NCI-H1105 treated with DMSO at 0.1 percent for 48 hours (cell line): ENCODE measurements around the gene TPCN2.
A peak's percentile ranks its signal among the peaks of the same experiment; 100 is the strongest.
"Not testable (repeated sequence)": the region's sequence is repeated elsewhere in the genome, so short reads cannot be mapped to it uniquely, and the experiment has no call there.

ENCODE experiments used
- DNase-seq: peaks from one replicate; lab custom pipeline; 2025; lab: John Stamatoyannopoulos, UW

TPCN2 gene

DNA sequence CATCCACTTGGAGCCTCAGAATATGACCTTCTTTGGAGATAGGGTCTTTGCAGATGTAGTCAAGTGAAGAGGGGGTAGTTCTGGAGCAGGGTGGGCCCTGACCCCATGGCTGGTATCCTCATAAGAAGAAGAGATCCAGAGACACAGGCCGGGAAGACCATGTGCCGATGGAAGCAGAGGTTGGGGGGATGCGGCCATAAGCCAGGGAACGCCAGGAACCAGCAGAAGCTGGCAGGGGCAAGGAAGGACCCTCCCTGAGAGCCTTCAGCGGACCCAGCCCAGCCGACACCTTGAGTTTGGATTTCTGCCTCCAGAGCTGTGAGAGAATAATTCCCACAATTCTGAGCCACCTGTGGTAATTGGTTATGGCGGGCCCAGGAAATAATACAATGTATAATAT lies 80.9 kb downstream of the TPCN2 start:
- no peak for DNase-seq

GRCh38 chr11:69130654-69131053 lies 81.9 kb downstream of the TPCN2 start:
- no peak for DNase-seq

- no peak for DNase-seq
Measured at GRCh38 chr11:69131121-69131566, 82.4 kb downstream of the TPCN2 start.

DNA sequence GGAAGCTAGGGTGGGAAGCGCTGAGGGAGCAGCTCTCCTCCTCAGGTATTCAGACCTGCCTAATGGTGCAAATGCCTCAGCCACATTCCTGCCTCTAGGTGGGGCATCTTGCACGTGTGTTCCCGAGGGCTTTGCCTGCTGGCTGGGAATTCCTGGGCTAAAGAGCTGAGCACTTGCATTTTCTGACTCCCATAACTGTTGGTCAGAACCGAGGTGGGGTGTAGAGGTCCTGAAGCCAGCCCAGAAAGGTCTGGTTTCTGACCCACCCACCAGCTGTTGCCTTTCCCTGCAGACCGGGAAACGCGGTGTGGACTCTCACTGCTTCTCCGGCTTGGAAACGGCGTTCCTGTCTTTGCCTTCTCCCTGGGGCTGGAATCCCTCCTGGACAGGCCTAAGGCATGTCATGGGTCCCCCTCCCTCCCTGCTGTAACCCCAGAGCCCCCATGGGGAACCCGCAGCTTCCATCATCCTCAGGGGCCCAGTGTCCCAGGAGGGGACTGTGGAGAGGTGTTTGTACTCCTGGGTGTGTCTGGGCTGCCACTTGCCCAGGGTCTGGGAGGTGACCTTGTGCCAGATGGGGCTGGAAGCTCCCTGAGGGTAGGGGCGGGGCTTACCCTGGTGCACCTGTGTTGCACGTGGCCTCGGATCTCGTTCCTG lies 83.0 kb downstream of the TPCN2 start:
- peak; percentile 43 for DNase-seq

DNA sequence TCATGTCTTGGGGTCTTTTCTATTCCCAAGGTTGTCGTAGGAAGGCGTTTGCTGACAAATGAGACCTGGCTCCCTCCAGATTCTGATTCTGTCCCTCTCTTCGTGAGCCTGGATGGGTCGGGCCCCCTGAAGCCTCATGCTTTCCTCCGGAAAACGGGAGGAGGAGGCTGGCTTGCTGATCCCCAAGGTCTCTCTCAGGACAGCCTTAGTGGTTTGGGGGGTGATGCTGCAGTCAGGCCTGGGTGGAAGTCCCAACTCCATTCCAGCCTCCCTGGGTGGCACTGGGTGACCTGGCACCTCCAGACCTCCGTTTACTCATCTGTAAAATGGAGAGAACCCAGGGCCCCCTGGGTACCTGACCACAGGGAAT lies 83.6 kb downstream of the TPCN2 start:
- DNase-seq, result no peak

DNA sequence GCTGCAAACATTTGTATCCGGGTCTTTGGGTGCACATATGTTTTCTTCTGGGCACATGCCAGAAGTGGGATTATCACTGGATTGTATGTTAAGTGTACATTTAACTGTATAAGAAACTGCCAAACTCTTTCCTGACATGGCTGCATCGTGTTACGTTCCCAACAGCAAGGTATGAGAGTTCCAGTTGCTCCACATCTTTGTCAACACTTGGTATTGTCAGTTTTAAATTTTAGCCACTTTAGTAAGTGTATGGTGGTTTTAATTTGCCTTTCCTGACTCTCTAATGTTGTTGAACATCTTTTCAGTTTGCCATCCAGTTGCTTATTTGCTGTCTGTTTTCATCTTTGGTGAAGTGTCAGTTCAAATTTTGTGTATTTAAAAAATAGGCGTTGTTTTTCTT lies 84.5 kb downstream of the TPCN2 start:
- DNase-seq, result no peak

GRCh38 chr11:69134182-69134581 lies 85.5 kb downstream of the TPCN2 start:
- DNase-seq, result not testable (repeated sequence)

- DNase-seq, result no peak
Measured at GRCh38 chr11:69134957-69135356, 86.2 kb downstream of the TPCN2 start.

- DNase-seq, result no peak
Measured at GRCh38 chr11:69135420-69136363, 87.0 kb downstream of the TPCN2 start.

DNA sequence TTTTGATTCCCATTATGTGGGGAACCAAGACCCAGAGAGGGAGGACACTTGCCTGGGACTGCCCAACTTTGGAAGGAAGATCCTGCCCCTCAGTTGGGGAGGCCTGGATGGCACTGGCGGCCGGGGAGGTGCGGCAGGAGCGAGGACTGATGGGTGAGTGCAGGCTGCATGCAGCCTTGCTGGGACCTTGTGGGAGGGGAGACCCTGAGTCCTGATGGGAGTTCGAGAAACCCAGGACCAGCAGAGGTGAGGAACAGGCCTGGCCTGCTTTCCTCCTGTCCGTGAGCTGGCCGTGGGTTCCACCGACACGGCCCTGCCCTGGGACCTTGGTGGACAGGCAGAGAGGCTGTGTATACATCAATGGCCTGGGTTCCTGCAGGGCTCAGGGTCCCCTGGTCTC lies 87.7 kb downstream of the TPCN2 start:
- no peak for DNase-seq

DNA sequence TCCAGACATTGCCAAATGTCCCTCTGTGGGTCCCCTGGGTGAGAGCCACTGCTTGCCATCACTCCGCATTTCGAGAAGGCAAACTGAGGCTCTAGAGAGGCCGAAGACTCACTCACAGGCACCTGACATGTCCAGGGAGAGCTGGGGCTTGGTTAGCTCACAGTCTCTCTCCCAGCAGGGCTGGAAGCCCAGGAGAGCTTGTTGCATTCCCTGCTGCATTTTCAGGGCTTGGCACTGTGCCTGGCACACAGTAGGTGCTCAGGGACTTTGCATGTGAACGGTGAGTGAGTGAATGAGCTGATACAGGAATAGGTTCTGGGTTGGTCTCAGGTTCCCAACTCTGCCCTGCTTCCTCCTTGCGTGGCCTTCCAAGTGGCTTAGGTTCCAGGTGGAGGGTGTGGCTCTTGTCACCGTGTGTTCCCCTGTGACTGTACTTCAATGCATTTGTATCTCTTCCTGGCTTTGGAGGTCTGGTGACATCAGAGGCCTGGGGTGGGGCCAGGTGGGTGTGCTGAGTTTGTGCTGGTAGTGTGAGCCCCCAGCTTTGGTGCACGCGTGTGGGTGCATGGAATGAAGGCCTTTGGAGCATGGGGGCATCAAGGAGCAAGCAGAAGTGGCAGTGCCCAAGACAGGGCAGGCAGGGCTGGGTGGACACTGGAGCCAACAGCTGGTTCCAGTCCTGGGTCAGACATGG lies 88.6 kb downstream of the TPCN2 start:
- DNase-seq, result no peak

DNA sequence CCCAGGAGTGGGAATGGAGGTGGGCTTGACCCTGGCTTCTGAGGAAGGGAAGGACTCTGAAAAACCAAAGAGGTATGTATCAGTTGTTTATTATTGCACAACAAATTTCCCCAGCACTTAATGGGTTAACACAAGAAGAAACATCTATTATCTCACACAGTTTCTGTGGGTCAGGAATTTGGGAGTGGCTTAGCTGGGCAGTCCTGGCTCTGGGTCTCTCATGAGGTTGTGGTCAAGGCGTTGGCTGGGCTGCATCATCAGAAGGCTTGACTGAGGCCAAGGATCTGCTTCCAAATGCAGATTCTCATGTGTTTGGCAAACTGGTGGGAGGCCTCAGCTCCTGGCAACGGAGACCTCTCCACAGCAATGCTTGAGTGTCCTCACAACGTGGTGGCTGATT lies 89.5 kb downstream of the TPCN2 start:
- no peak for DNase-seq

GRCh38 chr11:69140161-69140560 lies 91.4 kb downstream of the TPCN2 start:
- DNase-seq, result not testable (repeated sequence)

DNA sequence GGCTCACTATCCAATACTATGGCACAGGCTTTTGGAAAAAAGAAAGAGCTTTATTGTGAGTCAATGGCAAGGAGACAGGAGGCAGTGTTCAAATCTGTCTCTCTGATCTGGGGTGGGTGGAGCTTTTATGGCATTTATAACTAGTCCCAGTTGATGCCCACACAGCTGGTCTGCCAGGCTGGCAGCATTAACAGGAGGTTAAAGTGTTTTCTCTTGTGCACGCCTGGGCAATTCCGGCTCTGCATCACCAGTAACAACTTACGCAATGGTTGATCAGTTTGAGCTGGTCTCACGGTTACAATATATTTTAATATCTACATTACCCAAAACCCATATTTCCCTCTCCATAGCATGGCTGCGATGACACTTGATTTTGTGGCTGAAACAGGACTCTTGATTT lies 91.9 kb downstream of the TPCN2 start:
- no peak for DNase-seq

DNA sequence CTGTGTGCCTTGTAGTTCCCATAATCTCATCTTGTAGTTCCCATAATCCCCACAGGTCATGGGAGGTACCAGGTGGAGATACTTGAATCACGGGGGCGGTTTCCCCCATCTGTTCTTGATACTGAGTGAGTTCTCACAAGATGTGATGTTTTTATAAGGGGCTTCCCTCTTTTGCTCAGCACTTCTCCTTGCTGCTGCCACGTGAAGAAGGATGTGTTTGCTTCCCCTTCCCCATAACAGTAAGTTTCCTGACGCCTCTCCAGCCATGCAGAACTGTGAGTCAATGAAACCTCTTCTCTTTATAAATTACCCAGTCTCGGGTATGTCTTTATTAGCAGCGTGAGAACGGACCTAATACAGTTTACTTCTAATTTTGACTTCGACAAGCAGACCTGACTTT lies 93.0 kb downstream of the TPCN2 start:
- DNase-seq, result no peak

GRCh38 chr11:69142895-69143294 lies 94.2 kb downstream of the TPCN2 start:
- no peak for DNase-seq

DNA sequence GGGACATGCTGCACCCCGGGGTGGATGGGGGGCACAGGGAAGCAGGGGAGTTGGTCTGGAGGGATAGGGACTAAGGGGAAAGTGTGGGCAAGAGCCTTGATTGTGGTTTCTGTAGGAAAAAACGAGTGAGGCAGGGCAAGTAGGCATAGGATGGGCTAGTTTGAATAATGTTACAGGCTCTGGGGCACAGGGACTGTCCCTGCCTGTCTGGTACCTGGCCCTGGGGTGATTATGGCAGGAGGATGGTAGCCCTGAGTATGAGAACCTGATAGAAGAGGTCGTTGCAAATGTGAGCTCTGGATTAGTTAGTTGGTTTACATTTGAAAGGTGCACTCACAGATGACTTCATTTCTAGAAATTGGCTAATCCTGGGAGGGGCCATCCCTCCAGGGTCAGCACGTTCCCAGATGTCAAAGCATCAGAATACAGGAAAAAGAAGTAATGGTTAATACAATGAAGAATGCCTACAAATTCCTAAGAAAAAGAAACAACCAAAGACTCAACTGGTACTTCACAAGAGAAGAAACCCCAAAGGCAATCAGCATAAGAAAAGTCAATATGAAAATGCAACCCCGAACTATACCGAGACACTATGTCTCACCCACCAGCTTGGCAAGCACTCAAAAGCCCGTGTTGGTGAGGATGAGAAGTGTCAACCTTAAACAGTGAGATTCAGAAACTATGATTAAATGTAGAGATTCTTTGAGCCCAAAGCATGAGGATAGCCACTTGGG lies 95.8 kb downstream of the TPCN2 start:
- no peak for DNase-seq

- DNase-seq, result no peak
Measured at GRCh38 chr11:69145050-69145380, 96.3 kb downstream of the TPCN2 start.

DNA sequence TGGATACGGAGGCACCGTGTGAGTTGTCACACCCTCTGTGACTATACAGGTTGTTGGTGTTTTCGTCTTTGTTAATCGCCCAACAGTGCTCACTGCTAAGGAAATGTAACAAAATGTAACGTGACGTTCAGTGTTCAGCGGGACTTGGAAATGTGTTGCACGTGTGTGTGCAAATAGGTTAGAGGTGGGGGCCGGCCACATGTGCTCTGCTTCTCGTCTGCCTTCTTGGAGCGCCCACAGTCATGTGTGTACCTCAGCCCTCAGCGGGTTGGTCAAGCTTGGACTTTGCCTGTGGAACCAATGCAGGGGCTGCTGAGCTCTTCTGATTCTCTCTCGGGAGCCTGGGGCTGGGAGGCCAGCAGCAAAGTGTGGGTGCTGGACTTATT lies 99.6 kb downstream of the TPCN2 start:
- no peak for DNase-seq

DNA sequence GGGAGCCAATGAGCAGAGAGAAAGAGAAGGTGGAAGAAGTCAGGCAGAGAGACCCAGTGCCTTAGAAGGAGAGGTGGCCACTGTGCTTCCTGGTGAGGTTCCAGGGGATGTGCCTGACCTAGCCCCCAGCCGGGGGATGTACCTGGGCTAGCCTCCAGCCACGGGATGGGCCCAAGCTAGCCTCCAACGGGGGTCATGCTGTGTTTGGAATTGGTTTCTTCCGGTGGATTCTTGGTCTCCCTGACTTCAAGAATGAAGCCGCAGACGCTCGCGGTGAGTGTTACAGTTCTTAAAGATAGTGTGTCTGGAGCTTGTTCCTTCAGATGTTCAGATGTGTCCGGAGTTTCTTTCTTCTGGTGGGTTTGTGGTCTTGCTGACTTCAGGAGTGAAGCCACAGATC lies 100.1 kb downstream of the TPCN2 start:
- no peak for DNase-seq

- not testable (repeated sequence) for DNase-seq
Measured at GRCh38 chr11:69149338-69150045, 100.8 kb downstream of the TPCN2 start.

DNA sequence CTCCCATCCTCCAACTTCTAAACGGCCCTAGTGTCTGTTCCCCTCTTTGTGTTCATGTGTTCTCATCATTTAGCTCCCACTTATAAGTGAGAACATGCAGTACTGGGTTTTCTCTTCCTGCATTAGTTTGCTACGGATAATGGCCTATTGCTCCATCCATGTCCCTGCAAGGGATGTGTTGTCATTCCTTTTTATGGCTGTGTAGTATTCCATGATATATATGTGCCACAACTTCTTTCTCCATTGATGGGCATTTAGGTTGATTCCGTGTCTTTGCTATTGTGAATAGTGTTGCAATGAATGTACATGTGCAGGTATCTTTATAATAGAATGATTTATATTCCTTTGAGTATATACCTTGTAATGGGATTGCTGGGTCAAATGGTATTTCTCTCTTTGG lies 101.4 kb downstream of the TPCN2 start:
- DNase-seq, result no peak
